GM21381 (cell line): Measurements from ENCODE around the gene GDF2.

Source experiments
- ATAC-seq: cut with Tn5 transposase; IDR thresholded peaks from one replicate; pipeline ENCODE4 v1.9.1; 2021; ENCODE audit warnings: mild to moderate bottlenecking, moderate library complexity; ENCODE audit not compliant: unreplicated experiment

GDF2 gene

GRCh38 chr10:47311193-47311931 lies 10.9 kb upstream of the GDF2 start:
- ATAC-seq = no peak

- ATAC-seq = no peak
Measured at GRCh38 chr10:47311932-47312662, 10.2 kb upstream of the GDF2 start.

- no peak for ATAC-seq
Measured at GRCh38 chr10:47312663-47312995, 9.6 kb upstream of the GDF2 start.

GRCh38 chr10:47314416-47314970 lies 7.8 kb upstream of the GDF2 start:
- no peak for ATAC-seq

- ATAC-seq = no peak
Measured at GRCh38 chr10:47315421-47315820, 6.8 kb upstream of the GDF2 start.

GRCh38 chr10:47316131-47316530 lies 6.1 kb upstream of the GDF2 start:
- no peak for ATAC-seq

GRCh38 chr10:47317251-47317650 lies 5.0 kb upstream of the GDF2 start:
- no peak for ATAC-seq

GRCh38 chr10:47318706-47319105 lies 3.5 kb upstream of the GDF2 start:
- ATAC-seq = no peak

- ATAC-seq = no peak
Measured at GRCh38 chr10:47319784-47320183, 2.5 kb upstream of the GDF2 start.

GRCh38 chr10:47320812-47321211 lies 1.4 kb upstream of the GDF2 start:
- ATAC-seq = no peak

GRCh38 chr10:47321521-47322195 lies 596 bp upstream of the GDF2 start:
- no peak for ATAC-seq

GRCh38 chr10:47323087-47323486 lies 833 bp downstream of the GDF2 start:
- ATAC-seq = no peak

- ATAC-seq = no peak
Measured at GRCh38 chr10:47323636-47324296, 1.5 kb downstream of the GDF2 start.

GRCh38 chr10:47325303-47326291 lies 3.3 kb downstream of the GDF2 start:
- no peak for ATAC-seq

- ATAC-seq = no peak
Measured at GRCh38 chr10:47326306-47326926, 4.2 kb downstream of the GDF2 start.

- ATAC-seq = no peak
Measured at GRCh38 chr10:47326927-47327330, 4.7 kb downstream of the GDF2 start.

- ATAC-seq = no peak
Measured at GRCh38 chr10:47329855-47330254, 7.6 kb downstream of the GDF2 start.

- ATAC-seq = no peak
Measured at GRCh38 chr10:47330366-47330765, 8.1 kb downstream of the GDF2 start.

- ATAC-seq = no peak
Measured at GRCh38 chr10:47330804-47331203, 8.6 kb downstream of the GDF2 start.

- ATAC-seq = no peak
Measured at GRCh38 chr10:47331491-47331890, 9.2 kb downstream of the GDF2 start.
